GM18519 (cell line): ENCODE results near the gene PALMD.
A peak's percentile ranks its signal among the peaks of the same experiment; 100 is the strongest.

Source experiments
- ATAC-seq: cut with Tn5 transposase; IDR thresholded peaks from one replicate; pipeline ENCODE4 v1.9.1; 2021; ENCODE audit warnings: mild to moderate bottlenecking, moderate library complexity; ENCODE audit not compliant: unreplicated experiment, low FRiP score

Gene PALMD

GRCh38 chr1:99682291-99682751 lies 36.4 kb downstream of the PALMD start:
- ATAC-seq, result no peak

- peak; percentile 94 for ATAC-seq
Measured at GRCh38 chr1:99685516-99686180, 39.7 kb downstream of the PALMD start.

GRCh38 chr1:99691175-99691574 lies 45.3 kb downstream of the PALMD start:
- no peak for ATAC-seq

GRCh38 chr1:99696616-99697015 lies 50.7 kb downstream of the PALMD start:
- no peak for ATAC-seq

- ATAC-seq, result no peak
Measured at GRCh38 chr1:99697580-99697979, 51.7 kb downstream of the PALMD start.

GRCh38 chr1:99700020-99700419 lies 54.1 kb downstream of the PALMD start:
- no peak for ATAC-seq

GRCh38 chr1:99702221-99702620 lies 56.3 kb downstream of the PALMD start:
- no peak for ATAC-seq

- ATAC-seq, result no peak
Measured at GRCh38 chr1:99704356-99704816, 58.5 kb downstream of the PALMD start.

- no peak for ATAC-seq
Measured at GRCh38 chr1:99705385-99705784, 59.5 kb downstream of the PALMD start.

GRCh38 chr1:99707535-99708142 lies 61.7 kb downstream of the PALMD start:
- peak; percentile 91 for ATAC-seq

GRCh38 chr1:99710994-99711393 lies 65.1 kb downstream of the PALMD start:
- no peak for ATAC-seq

- ATAC-seq, result no peak
Measured at GRCh38 chr1:99713006-99713405, 67.1 kb downstream of the PALMD start.

GRCh38 chr1:99717005-99717404 lies 71.1 kb downstream of the PALMD start:
- no peak for ATAC-seq

GRCh38 chr1:99723251-99723650 lies 77.3 kb downstream of the PALMD start:
- ATAC-seq, result no peak

GRCh38 chr1:99725996-99726395 lies 80.1 kb downstream of the PALMD start:
- no peak for ATAC-seq

- no peak for ATAC-seq
Measured at GRCh38 chr1:99726407-99726806, 80.5 kb downstream of the PALMD start.

- ATAC-seq, result no peak
Measured at GRCh38 chr1:99726818-99727217, 80.9 kb downstream of the PALMD start.

GRCh38 chr1:99727575-99728185 lies 81.8 kb downstream of the PALMD start:
- ATAC-seq, result no peak

- ATAC-seq, result peak; percentile 64
Measured at GRCh38 chr1:99728494-99729235, 82.8 kb downstream of the PALMD start.

GRCh38 chr1:99731384-99731783 lies 85.5 kb downstream of the PALMD start:
- no peak for ATAC-seq

- no peak for ATAC-seq
Measured at GRCh38 chr1:99735852-99736251, 89.9 kb downstream of the PALMD start.
